Thyroid gland (tissue), 4 donors: ENCODE measurements around the gene GRB2.

ENCODE experiments used
- CTCF ChIP-seq, 6 experiments: fragments of 200-600 bp in 3 of 6; fragments of 450-650 bp in 3 of 6; sonication (generic) in 3 of 6; IDR thresholded peaks; one replicate each; pipeline ENCODE4 v1.5.1; 2016 to 2019; ENCODE audit warnings: antibody characterized with exemption in 6 of 6, mild to moderate bottlenecking in 2 of 6, inconsistent platforms in 1 of 6, moderate library complexity in 1 of 6
- POLR2A ChIP-seq, 2 donors: fragments of 450-650 bp; IDR thresholded peaks; one replicate each; pipeline ENCODE4 v1.6.1; 2017; ENCODE audit warnings: antibody characterized with exemption in 2 of 2, mild to moderate bottlenecking in 2 of 2, moderate library complexity in 1 of 2

GRCh38 chr17:75387771-75388170, 17.7 kb downstream of the GRB2 start:
- TF ChIP-seq CTCF (IDR thresholded peaks at IDR 0.05) (no peak), POLR2A (IDR thresholded peaks at IDR 0.05) (no peak)
